Liver (tissue), 3 donors: ENCODE results near the gene ZNF219.

Source experiments
- ATF3 ChIP-seq: IDR thresholded peaks from 2 replicates; pipeline ENCODE4 v1.6.1; 2016; ENCODE audit warnings: antibody characterized with exemption
- CTCF ChIP-seq: fragments of 150-350 bp; IDR thresholded peaks from 2 replicates; pipeline ENCODE4 v1.5.1; 2017; ENCODE audit warnings: improper control_type of control experiment, low read depth, low read length; ENCODE audit not compliant: missing input control
- FOXA1 ChIP-seq: IDR thresholded peaks from 2 replicates; pipeline ENCODE4 v1.6.1; 2016; ENCODE audit warnings: antibody characterized with exemption
- GABPA ChIP-seq, 2 donors: IDR thresholded peaks in 1 of 2; conservative IDR thresholded peaks in 1 of 2; 2 replicates each; pipeline ENCODE4 v1.6.1; 2016; ENCODE audit warnings: antibody characterized with exemption in 2 of 2, mild to moderate bottlenecking in 1 of 2, moderate library complexity in 1 of 2
- MAX ChIP-seq: IDR thresholded peaks from 2 replicates; pipeline ENCODE4 v1.6.1; 2016; ENCODE audit warnings: antibody characterized with exemption
- REST ChIP-seq: IDR thresholded peaks from 2 replicates; pipeline ENCODE4 v1.6.1; 2016; ENCODE audit warnings: antibody characterized with exemption, mild to moderate bottlenecking
- RXRA ChIP-seq, 2 donors: IDR thresholded peaks; 2 replicates each; pipeline ENCODE4 v1.6.1; 2017 to 2018; ENCODE audit warnings: antibody characterized with exemption in 2 of 2, mild to moderate bottlenecking in 1 of 2
- TAF1 ChIP-seq: conservative IDR thresholded peaks from 2 replicates; pipeline ENCODE4 v1.6.1; 2016; ENCODE audit warnings: antibody characterized with exemption, mild to moderate bottlenecking
- YY1 ChIP-seq: IDR thresholded peaks from 2 replicates; pipeline ENCODE4 v1.6.1; 2016; ENCODE audit warnings: antibody characterized with exemption, mild to moderate bottlenecking
- donor health status: healthy.
- donor health status: healthy.

DNA sequence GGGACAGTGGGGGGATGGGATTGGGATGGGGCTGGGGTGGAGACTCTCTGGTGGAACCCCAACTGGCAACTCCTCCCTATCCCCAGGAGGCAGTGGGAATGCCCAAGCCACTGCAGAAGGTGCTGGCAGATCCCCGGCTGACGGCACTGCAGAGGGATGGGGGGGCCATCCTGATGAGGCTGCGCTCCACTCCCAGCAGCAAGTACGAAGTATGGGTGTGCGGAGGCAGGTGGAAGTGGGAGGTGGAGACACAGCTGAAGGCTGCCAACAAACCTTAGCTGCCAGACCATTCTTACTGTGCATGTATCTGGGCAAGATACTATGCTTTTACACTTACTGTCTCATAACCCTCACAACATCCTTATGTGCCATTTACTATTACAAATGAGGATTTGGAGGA is 20.2 kb downstream of the ZNF219 start:
- TF ChIP-seq CTCF (no peak), YY1 (no peak), GABPA (IDR thresholded peaks at IDR 0.05 in 1 of 2, conservative IDR thresholded peaks at IDR 0.05 in 1 of 2) (no peak), ATF3 (no peak), RXRA (IDR thresholded peaks at IDR 0.05) (no peak), MAX (no peak), TAF1 (no peak), REST (no peak), FOXA1 (no peak)
